A549 treated with AZD9567 at 1 μM for 4 hours (cell line): ENCODE measurements around the gene PDS5A. TPM values are rescaled to one million over a fixed set of nuclear protein-coding genes. Genes with fewer than 3 reads are reported as not detected.

ENCODE experiments used
- total RNA-seq: library from RNA; stranded (reverse); fragments of 200-300 nt; extraction: Qiagen RNA extraction; gene quantifications from 5 replicates; pipeline ENCODE4 v1.2.3, GENCODE V29; 2022; ENCODE audit not compliant: insufficient read depth

The PDS5A gene, protein sequence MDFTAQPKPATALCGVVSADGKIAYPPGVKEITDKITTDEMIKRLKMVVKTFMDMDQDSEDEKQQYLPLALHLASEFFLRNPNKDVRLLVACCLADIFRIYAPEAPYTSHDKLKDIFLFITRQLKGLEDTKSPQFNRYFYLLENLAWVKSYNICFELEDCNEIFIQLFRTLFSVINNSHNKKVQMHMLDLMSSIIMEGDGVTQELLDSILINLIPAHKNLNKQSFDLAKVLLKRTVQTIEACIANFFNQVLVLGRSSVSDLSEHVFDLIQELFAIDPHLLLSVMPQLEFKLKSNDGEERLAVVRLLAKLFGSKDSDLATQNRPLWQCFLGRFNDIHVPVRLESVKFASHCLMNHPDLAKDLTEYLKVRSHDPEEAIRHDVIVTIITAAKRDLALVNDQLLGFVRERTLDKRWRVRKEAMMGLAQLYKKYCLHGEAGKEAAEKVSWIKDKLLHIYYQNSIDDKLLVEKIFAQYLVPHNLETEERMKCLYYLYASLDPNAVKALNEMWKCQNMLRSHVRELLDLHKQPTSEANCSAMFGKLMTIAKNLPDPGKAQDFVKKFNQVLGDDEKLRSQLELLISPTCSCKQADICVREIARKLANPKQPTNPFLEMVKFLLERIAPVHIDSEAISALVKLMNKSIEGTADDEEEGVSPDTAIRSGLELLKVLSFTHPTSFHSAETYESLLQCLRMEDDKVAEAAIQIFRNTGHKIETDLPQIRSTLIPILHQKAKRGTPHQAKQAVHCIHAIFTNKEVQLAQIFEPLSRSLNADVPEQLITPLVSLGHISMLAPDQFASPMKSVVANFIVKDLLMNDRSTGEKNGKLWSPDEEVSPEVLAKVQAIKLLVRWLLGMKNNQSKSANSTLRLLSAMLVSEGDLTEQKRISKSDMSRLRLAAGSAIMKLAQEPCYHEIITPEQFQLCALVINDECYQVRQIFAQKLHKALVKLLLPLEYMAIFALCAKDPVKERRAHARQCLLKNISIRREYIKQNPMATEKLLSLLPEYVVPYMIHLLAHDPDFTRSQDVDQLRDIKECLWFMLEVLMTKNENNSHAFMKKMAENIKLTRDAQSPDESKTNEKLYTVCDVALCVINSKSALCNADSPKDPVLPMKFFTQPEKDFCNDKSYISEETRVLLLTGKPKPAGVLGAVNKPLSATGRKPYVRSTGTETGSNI (N-terminal part only)
- total RNA-seq, result 21.2 to 34.6 TPM (median 27.2 TPM) in 5 replicates

DNA sequence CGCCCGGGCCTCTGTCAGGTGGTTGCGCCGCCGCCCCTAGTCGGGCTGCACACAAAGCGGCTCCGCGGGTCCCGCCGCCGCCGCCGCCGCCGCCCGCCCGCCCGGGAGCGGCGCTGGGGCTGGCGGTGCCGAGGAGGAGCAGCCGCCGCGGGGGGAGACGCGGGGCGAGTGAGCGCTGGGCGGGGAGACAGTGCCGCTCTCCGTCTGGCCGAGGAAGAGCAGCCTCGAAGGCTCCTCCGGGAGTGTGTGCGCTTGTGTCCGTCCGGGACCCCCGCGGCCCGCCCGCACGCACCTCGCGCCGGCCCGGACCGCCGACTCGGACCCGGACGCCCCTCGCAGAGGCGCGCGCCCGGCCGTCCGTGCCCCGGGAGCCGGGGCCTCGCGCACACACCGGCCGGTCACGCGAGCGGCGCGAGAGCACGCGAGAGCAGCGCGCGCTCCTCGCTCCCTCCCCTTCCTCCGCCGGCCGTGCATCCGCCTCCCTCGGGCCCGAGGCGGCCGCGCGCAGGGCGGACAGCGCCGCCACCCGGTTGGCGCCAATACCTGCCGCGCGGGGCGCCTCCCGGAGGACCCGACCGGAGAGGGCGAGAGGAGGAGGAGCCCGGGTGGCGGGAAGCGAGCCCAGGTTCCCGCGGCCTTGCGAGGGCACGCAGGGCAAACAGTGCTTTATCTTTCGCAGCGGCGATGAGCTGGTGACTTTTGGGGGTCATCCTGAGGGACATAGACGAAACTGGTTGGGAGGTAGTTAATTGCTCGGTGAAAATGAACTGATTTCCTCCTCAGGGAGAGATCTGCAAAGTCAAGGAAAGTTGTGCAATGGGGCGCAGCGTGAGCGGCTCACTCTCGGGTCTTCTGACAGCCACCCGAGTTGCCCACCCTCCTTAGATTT is at the start of gene PDS5A:
TSS of gene PDS5A (minus strand) at position 423 of the 889 bp plus-strand sequence. CDS start 1,334 bp downstream, outside the sequence.

Other genes starting within 250 kb of the PDS5A start
- 1.7 to 3.7 TPM (median 2.7 TPM) in 5 replicates for gene N4BP2, start 78.9 kb upstream of the PDS5A start, total RNA-seq
- gene RHOH, start 219.1 kb upstream of the PDS5A start, total RNA-seq, result 0.13 to 0.18 TPM (median 0.15 TPM) in 3 of 5 replicates, not detected in the others